Tongue (tissue), 2 donors: ENCODE results near the gene NAT9. TPM values are rescaled to one million over a fixed set of nuclear protein-coding genes. Genes with fewer than 3 reads are reported as not detected.

Source experiments
- DNase-seq: peaks from one replicate; pipeline ENCODE4 v3.0.0-alpha.2; 2015
- total RNA-seq: library from RNA; depleted of rRNA; stranded (reverse); fragments of >200 nt; gene quantifications from one replicate; pipeline ENCODE4 v1.2.3, GENCODE V29; 2014

Gene NAT9, protein sequence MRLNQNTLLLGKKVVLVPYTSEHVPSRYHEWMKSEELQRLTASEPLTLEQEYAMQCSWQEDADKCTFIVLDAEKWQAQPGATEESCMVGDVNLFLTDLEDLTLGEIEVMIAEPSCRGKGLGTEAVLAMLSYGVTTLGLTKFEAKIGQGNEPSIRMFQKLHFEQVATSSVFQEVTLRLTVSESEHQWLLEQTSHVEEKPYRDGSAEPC
- 30.2 TPM for total RNA-seq

DNA sequence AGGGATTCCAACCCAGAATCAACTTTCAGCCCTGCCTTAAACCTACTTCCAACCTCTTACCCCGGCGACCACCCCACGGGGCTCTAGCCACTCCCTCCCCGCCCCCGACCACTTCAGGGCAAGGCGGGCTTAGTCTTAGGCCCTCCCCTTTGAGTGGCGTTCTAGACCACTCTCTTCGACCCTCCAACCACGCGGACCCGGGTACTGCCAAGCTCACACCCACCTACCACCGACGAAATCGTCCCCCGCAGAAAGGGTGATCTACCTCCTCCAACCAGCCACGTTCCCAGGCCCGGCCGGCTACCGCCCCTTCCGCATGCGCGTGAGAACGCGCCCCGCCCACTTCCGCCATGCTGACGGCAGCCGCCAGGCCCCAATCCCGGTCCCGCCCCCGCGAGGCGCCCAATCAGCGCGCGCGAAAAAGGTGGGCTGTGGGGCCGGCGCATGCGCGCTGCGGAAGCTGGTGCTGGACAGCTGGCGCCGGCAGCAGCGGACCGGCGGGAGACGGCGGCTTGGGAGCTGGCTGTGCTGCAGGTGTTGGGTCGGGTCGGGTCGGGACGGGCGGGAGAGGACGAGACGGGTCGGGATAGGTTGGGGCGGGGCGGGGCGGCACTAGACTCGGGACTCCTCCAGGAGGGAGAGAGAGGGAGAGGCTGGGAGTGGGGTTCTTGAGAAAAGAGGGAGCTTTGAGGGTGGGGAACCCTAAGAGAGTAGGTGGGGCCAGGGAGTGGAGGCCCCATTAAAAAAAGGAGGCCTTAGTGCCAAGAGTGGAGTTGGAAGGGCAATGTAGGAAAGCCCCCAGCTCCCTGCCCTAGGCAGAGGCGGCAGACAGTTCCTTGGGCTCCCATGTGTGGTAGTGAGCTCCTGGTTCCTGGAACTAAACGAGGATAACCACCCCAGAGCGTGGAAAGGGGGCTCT lies at the start of gene NAT9:
TSS of gene NAT9 (minus strand) at position 302 of the 919 bp plus-strand sequence. CDS start 647 bp downstream, outside the sequence.
- peak; percentile 99 for DNase-seq

DNA sequence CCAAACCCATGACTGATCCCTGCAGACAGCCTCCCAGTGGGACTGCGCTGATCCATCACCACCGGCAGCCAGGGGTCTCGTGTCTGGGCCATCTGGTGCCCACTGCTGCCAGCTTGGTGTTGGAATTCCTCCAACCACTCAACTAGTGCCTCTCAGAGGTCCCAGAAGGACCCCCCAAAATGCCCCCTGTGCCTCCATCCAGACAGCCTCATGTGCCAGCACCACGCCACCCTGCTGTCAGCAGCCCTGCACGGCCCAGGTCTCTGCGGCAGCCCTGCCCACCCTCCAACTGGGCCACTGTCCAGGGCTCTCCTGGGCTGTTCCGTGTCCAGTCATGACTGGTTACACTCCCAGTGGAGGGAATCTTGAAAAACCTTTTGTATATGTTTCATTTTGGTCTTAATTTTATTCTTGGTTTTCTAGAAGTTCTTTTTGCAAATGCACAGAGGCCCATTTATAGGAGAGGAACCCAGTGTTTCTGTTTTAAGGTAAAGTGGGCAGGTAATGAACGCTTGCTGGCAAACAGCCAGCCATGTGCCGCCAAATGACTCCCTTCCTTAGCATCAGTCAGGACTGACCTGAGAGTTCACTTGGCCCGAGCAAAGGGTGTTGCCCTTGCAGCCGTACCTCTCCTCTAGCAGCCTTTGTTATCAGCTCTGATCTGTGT lies 48.9 kb upstream of the NAT9 start:
- peak; percentile 43 for DNase-seq

- peak; percentile 80 for DNase-seq
Measured at GRCh38 chr17:74822939-74823367, 46.8 kb upstream of the NAT9 start.

DNA sequence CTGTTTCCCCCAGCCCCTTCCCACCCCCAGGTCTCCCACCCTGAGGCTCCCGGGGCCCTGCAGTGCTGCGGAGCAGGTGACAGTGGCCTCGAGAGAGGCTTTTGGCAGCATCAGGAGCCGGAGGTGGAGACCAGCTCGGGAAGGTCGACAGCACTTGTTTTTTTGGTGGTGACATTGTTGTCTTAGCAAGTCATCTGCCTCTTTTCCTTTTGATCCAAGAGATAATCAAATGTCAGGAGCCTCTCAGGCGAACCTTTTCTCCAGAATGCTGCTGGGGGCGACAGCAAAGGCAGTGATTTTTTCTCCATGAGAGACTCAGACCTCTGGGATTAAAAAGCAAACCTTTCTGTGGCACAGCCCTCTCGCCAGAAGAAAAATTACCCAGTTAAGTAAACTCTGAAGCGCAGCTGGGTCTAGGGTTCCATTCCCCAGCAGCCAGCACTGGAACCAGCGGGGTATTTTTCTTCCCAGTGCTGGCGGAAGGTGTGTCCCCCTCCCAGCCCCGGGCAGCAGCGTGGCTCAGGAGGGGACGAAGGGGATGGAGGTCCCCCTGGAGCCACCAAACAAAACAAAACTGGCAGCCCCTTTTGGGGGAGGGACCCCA lies 46.3 kb upstream of the NAT9 start:
- DNase-seq, result no peak

GRCh38 chr17:74821655-74822334 lies 45.6 kb upstream of the NAT9 start:
- DNase-seq, result no peak

DNA sequence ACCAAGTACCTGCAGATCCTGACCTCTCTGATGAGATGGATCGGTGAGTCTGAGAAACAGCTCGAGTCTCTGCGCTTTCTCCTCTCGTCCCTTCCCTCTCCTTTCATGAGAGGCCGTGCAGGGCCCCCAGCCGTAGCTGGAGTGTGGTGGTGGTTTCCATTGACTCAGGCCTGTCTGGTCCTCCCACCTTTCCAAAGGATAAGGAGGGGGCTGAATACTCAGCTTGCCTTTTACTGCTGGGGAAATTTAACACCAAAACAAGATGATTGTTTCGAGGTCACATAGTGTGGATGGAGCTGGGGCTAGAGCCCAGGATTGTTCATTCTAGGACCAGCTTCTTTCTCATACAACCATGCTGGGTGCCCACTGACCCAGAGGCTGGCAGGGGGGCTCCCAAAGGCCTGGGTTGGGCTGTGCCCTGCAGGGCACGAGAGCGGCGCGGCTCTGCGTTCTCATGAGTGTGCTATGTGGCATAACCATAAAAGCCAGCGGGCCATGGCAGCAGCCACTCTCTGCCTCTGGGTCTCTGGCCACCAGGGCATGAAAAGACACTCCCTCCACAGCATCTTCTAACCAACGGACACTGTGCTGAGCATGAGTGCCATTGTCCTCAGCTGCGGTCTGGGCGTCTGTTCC lies 43.8 kb upstream of the NAT9 start:
- no peak for DNase-seq

- DNase-seq, result no peak
Measured at GRCh38 chr17:74818291-74818938, 42.3 kb upstream of the NAT9 start.

DNA sequence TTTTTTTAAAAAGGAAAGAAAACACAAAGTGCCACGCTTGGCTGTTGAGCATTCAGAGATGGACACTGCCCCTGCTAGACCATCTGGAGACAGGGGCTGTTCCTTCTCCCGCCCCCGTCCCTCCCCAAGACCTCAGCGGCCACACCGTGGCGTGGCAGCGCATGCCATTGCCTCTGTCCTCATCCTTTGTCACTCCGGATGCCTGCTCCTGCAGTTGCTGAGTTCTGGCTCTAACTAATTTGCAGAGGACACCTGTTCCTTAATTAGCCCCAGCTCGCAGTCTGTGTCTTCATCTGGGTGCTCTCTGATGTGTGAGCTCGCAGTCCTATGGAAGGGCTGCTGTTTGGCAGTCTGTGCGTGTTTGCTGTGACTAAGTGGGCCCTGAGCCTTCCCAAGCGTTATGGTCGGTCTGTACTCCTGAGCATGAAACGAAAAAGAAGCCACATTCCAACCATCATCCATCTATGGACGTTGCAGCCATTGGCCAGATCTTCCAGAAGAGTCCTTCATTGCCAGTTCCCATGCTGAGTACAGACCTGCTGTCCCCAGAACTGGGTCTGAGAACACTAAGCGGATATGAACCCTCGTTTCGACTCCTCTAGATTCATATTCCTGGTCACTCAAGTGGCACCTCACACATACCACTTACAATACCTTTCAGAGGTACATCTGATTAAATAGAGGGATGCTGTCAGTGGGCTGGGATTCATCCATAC lies 40.9 kb upstream of the NAT9 start:
- no peak for DNase-seq

DNA sequence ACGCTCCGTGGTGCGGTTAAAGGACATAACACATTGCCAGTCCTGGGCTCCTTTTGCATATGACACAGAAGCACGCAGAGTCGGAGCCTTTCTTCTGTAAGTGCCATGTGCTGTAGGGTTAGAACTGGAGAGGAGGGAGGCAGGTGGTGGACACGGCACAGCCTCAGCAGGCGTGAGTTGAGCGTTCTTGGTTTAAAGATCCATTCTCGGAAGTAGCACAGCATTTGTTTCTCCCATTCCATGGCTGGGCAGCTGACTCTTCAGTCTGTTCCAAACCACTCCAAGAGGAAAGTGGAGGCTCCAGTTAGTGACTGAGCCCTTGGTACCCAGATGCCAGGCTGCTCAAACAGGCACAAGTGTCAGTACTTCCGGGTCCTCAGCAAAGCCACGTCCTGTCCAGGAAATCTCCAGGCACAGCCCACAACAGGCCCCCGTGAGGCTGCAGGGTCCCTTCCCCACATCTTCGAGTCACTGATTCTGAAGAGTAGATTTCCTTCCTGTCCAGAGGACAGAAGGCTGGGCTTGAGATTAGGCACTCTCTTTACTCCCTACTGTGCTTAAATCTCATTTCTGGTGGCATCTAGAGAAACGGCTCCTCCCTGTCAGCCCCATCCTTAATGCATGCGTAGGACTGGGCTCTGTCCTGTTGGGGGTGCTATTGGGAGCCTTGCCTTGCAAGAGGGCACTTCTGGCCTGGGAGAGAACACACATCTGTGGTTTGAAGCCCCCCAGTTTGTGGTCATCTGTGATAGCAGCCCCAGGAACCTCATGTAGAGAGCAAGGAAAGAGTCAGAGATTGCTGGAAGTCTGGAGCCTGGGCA lies 39.6 kb upstream of the NAT9 start:
- peak; percentile 50 for DNase-seq

DNA sequence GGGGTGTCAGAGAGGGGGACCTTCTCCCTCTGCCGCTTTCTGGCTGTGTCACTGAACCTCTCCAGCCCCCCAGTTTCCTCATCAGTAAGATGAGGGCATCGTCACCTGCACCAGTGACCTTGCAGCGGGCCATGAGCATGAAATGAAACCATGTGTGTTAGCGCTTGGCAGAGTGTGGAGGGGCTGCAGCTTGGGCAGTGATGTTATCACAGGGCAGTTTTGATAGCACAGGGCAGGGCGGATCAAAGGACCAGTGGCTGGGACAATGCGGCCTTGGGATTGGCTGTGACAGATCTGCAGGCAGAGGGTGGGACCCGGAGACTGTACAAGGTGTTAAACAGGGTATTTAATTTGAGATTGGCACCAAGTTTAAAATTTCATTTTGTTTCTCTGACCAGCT lies 38.9 kb upstream of the NAT9 start:
- no peak for DNase-seq

DNA sequence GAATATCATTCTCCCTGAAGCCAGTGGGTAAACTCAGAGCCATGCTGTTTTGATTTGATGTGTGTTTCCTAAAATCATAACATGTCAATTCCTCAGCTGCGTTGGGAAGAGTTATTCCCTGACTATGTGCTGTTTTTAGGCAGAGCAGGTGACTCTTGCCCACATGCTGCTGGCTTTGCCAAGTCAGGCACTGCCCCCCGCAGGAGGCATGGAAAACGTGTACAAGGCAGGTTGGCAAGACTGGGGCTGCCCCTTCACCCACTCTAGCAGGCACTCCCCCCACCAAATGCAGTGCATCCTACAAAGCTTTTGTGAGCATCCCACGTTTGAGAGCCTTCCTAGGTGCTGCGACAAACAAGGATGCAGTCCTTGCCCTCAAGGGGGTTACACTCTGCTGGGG lies 38.3 kb upstream of the NAT9 start:
- DNase-seq, result no peak

DNA sequence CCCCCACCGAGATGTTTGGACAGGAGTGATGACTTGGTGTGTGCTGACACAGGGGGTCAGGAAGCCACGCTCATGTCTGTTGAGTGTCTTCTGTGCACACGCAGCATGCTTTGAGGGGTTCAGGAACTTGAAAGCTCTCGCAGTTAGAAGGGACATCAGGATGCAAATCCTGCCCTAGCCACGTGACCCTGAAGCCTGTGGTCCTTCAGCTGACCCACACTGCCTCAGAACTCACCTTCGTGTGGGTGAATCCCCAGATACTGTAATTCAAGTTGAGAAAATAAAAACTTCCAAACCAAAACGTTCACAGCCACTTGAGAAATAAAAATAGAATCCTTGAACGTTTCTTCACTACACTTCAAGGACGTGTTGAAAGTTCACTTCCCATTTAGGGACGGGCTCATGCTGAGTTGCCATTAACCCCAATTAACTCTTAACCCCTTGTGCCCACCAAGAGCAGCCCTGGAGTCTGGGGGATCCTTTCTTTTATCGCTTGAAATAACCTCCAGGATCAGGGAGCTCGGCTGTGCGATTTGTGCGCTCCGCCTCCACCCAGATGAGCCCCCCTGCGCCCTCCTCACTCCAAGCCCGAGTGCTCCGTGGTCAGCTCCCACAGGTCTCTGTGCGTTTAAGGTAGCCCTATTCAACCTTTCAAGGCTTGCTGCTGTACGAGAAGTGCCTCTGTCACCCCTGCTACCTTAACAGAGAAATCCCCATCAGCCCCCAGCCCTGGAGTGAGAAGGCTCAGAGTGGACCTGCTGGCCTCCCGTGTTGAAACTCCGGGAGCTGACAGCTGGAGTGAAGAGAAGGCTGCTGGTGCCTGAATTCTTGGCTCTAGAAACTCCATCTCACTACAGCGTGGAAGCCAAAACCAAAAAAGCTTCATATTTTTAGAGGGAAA lies 36.2 kb upstream of the NAT9 start:
- peak; percentile 82 for DNase-seq

DNA sequence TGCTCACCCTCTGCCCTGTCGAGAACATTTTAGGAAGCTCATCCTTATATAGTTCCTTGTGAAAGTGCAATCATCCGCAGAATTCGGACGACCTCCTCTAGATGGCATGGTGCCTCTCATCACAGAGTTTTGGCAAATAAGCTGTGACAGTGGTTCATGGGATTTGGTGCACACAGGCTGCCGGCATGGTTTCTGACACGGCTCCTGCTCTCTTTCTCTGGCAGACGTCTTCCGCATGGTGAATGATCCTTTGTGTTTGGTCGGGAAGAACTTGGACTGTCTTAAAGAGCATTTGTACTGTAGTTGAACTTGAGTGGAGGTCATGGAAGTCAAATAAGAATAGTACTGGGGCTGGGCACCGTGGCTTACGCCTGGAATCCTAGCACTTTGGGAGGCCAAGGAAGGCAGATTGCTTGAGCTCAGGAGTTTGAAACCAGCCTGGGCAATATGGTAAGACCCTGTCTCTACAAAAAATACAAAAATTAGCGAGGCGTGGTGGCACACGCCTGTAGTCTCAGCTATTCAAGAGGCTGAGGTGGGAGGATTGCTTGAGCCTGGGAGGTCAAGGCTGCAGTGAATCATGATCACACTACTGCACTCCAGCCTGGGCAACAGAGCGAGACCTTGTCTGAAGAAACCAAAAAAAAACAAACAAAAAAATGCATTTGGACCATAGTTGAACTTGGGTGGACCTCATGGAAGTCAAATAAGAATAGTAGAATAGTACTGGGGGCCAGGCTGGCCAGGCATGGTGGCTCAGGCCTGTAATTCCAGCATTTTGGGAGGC lies 34.7 kb upstream of the NAT9 start:
- DNase-seq, result peak; percentile 26

GRCh38 chr17:74808714-74809430 lies 32.7 kb upstream of the NAT9 start:
- DNase-seq, result no peak

GRCh38 chr17:74807925-74808324 lies 31.8 kb upstream of the NAT9 start:
- peak; percentile 83 for DNase-seq

DNA sequence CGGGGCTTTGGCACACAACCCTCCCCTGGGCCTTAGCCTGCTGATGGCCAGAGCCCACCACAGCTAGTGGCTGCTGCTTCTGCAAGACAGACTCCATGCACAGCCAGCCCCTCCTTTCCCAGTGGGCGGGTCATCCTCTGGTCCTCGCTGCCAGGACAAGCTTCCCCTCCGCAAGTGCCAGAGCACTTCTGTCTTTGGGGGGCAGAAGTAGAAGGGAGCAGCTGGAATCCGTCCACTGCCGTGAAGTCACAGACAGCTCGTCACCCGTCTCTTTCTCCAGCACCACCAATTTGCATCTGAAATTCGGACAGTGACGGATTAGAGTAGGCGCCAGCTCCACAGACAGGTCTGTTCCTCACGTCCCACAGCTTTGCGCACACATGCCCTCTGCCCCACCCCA lies 31.3 kb upstream of the NAT9 start:
- peak; percentile 56 for DNase-seq

- DNase-seq, result no peak
Measured at GRCh38 chr17:74806334-74806733, 30.2 kb upstream of the NAT9 start.
